HG03571 (cell line): ENCODE measurements around the gene C10orf143.
"Not testable (repeated sequence)": the region's sequence is repeated elsewhere in the genome, so short reads cannot be mapped to it uniquely, and the experiment has no call there.

Source experiments
- ATAC-seq: cut with Tn5 transposase; IDR thresholded peaks from one replicate; pipeline ENCODE4 v1.9.1; 2021; ENCODE audit not compliant: unreplicated experiment

Gene C10orf143

GRCh38 chr10:130110246-130111112 lies at the start of gene C10orf143:
Gene C10orf143, minus strand, starts transcription at chr10:130110830. Its CDS starts 58 bp downstream, at chr10:130110772.
- ATAC-seq = peak; percentile 84

DNA sequence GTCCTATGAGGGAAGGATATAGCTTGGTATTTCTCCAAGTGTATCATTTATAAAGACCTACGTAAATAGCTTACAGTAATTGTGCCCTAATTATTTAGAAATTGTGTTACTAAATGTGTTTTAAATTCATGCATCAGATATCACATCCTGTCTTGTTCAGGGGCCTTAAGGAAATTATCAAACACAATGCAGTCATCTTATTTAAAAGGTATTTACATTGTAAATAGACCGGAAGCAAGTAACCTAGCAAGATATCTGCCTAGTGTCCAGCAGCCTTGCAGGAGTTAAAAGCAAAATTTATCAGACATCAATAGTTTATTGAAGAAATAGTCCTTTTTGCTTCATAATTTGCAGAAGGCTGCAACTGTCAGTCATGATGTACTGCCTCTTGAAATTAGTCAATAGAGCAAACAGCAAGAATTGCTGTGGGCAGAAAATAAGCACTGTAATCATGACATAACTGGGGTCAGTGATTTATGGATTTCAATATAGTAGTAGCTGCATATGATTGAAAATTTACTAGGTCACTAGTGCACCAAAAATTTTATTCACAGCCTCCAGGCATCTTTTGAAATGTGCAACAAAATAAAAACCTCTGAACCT lies 48.7 kb upstream of the C10orf143 start:
- no peak for ATAC-seq

DNA sequence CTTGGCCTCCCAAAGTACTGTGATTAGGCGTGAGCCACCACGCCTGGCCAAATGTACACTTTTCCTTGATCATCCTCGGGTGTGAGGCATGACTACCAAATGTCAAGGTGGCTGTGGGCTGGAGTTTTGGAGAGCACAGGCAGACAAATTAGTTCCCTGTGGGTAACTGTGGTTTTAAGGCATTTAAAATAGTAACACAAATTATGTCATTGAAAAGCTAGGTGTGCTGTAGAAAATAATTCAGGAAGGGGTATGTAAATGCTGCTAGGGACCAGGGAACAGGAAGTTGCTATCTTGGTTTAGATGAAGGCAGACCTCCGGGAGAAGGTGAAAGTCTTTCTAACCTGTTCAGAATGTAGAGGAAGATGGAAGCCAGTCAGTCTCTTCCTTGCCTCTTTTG lies 35.4 kb upstream of the C10orf143 start:
- ATAC-seq = no peak

DNA sequence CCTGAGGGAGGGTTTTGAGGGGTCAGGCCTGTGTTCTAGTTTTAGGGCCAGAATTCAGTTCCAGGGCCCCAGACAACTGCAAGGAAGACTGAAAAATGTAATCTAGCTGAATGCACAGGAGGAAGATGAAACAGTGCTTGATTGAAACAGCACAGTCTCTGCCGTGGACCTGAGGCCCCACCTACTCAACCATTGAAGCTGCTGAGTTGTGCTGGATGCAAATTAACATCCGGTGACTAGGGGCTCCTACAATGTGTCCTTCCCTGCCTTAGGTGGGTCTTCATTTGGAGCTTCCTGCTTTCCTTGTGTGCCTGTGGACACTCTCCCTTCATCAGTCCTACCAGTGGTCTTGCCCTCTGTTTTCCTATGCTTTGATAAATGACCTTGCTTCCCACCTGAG lies 31.2 kb upstream of the C10orf143 start:
- ATAC-seq = peak; percentile 90

- ATAC-seq = peak; percentile 19
Observed at GRCh38 chr10:130141460-130141859, 30.8 kb upstream of the C10orf143 start.

- ATAC-seq = no peak
Observed at GRCh38 chr10:130141038-130141437, 30.4 kb upstream of the C10orf143 start.

- no peak for ATAC-seq
Observed at GRCh38 chr10:130140425-130140824, 29.8 kb upstream of the C10orf143 start.

GRCh38 chr10:130138479-130138866 lies 27.8 kb upstream of the C10orf143 start:
- no peak for ATAC-seq

- no peak for ATAC-seq
Observed at GRCh38 chr10:130137659-130138478, 27.2 kb upstream of the C10orf143 start.

GRCh38 chr10:130137090-130137448 lies 26.4 kb upstream of the C10orf143 start:
- ATAC-seq = no peak

GRCh38 chr10:130136226-130137089 lies 25.8 kb upstream of the C10orf143 start, which contains the start of gene GLRX3:
Gene GLRX3, plus strand, starts transcription at chr10:130136391. Its CDS starts 30 bp downstream, at chr10:130136421.
- ATAC-seq = peak; percentile 83

DNA sequence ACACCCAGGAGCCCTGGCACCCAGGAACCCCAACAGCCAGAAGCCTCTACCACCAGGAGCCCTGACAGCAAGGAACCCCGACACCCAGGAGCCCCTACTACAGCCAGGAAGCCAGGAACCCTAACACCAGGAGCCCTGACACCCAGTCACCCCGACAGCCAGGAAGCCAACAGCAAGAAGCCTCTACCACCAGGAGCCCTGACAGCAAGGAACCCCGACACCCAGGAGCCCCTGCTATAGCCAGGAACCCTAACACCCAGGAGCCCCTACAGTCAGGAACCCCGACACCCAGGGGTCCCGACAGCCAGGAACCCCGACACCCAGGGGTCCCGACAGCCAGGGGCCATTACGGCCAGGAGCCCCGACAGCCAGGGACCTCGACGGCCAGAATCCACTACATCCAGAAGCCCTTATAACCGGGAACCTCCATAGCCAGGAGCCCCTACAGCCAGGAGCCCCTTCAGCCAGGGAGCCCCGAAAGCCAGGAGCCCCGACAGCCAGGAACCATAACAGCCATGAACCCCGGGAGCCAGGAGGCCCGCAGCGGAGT lies 25.1 kb upstream of the C10orf143 start:
- ATAC-seq = no peak

GRCh38 chr10:130128922-130129321 lies 18.3 kb upstream of the C10orf143 start:
- no peak for ATAC-seq

GRCh38 chr10:130128062-130128781 lies 17.6 kb upstream of the C10orf143 start:
- no peak for ATAC-seq

DNA sequence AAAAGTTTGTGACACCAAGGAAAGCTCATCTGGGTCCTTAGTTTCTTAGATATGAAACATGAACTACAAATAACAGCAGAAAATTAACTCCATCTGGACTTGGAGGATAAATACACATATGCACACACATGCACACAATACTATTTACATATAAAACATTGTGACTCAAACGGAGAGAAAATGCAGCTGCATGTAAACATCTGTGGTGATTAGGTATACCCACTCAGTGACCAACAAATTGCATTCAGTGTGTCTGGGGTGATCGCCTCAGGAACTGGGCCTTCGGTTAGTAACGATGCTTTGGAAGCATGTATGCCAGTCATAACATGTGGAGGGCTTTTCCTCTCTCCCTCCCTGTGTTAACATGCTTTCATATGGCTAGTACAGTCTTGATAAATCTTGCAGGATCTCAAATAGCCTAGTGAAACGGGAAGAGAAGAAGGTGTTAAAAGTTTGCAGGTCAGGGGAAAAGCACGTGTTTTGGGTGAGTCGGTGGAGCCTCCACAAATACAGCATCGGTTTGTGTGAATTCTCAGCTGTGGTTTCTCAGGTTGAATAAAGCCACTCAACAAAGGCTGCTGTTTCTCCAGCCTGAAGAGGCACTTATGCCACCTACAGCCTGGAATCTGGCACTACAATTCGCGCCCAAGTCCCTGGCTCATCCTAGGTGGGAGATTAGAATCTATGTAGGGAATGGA lies 16.9 kb upstream of the C10orf143 start:
- ATAC-seq = peak; percentile 95

DNA sequence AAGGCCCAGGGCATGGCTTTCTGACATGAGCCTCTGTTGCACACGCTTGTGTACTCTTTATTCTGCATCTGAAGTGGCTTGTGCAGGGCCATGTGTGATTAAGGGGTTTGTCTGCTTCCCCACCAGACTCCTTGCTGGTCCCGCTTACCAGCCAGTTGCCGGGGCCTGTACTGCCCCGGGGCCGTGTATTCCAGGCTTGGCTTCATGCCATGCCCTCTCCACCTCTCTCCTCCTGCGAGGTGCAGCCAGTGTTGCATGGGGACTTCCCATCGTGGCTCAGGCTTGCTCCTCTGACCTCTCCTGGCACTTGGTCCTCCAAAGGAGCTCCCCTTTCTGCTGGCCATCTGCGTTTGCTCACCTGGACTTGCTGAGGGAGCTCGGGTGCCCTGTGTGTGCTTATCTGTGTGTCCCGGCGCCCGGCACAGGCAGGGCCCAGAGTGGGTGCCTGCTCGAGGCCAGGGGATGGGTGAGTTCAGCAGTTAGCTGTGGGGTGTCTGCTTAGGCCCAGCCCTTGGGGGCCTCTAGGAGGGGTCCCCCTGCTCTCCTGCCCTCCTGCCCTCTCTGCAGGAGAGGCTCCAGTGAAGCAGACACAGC lies 11.0 kb upstream of the C10orf143 start:
- no peak for ATAC-seq

DNA sequence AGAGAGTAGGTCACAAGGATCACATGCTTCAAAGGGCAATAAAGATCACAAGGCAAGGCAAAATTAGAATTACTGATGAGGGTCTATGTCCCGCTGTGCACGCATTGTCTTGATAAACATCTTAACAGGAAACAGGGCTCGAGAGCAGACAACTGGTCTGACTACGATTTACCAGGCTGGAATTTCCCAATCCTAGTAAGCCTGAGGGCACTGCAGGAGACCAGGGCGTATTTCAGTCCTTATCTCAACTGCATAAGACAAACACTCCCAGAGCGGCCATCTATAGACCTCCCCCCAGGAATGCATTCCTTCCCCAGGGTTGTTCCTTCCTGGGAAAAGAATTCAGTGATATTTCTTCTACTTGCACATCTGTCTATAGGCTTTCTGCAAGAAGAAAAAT lies 6.9 kb upstream of the C10orf143 start:
- ATAC-seq = not testable (repeated sequence)

DNA sequence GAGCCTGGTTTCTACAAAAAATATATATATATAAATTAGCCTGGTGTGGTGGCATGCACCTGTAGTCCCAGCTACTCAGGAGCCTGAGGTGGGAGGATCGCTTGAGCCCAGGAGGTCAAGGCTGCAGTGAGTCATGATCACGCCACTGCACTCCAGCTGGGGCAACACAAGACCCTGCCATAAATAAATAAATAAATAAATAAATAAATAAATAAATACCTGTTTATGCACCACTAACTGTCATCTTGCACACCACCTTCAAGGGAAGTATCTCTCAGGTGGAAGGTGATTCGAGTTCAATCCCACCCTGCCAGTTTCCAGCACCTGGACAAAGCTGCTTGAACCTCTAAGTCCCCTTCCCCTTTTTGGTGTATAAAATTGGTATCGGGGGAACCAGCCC lies 6.3 kb upstream of the C10orf143 start:
- ATAC-seq = not testable (repeated sequence)

- ATAC-seq = no peak
Observed at GRCh38 chr10:130112821-130113220, 2.2 kb upstream of the C10orf143 start.
